ENCODE data around the gene IL17RB. TPM values are rescaled to one million over a fixed set of nuclear protein-coding genes. Genes with fewer than 3 reads are reported as not detected.

The IL17RB gene
- total and polyA plus RNA-seq, 2 experiments from 2014 or later: 0.79 TPM; not detected in 1

- Histone ChIP-seq H3K9me2 (ENCODE audit: insufficient read depth) (no peaks in the 10 kb centered on the region), H3K9me3 (ENCODE audit: low read depth) (no peaks in the 10 kb centered on the region), H3K9ac (no peak overlapping the region), H3K4me1 (ENCODE audit: insufficient read depth) (no peaks in the 10 kb centered on the region), H3K27me3 (replicated peaks; ENCODE audit: insufficient read depth) (no peaks in the 10 kb centered on the region), H3K36me3 (ENCODE audit: low read depth) (no peaks in the 10 kb centered on the region), H3K4me3 (no peak overlapping the region), H3K27ac (no peak overlapping the region), H4K20me1 (ENCODE audit: insufficient read depth) (no peaks in the 10 kb centered on the region), H3K79me2 (ENCODE audit: insufficient read depth) (no peaks in the 10 kb centered on the region), H2AFZ (no peak overlapping the region), H3K4me2 (ENCODE audit: unreplicated experiment) (no peak overlapping the region), H3F3A (ENCODE audit: insufficient read depth) (no peaks in the 10 kb centered on the region)
- TF ChIP-seq EZH2phosphoT487 (IDR thresholded peaks at IDR 0.05; ENCODE audit: insufficient read depth, low read depth) (no peak), EZH2 (IDR thresholded peaks at IDR 0.05; ENCODE audit: insufficient read depth, poor library complexity, severe bottlenecking) (no peak)
- 43 to 44% methylated on average over 5 of the region's 5 CpGs for WGBS, 2 experiments (ENCODE audit: low coverage in 1 of 2, low lambda C conversion rate in 2 of 2, missing lambda C conversion rate in 2 of 2)
- peak; percentile 65 for DNase-seq
- in situ Hi-C loops (cut with MboI): no loop called here
Measured at GRCh38 chr3:53821631-53822121, 24.7 kb upstream of the IL17RB start.

- DNase-seq: no peak
- H3K36me3 ChIP-seq (ENCODE audit: low read depth): no peaks in the 10 kb centered on the region
- in situ Hi-C loops (cut with MboI): no loop called here
- H2AFZ ChIP-seq: no peak overlapping the region
- no peak overlapping the region for H3K4me3 ChIP-seq
- H3K4me1 ChIP-seq (ENCODE audit: insufficient read depth): no peaks in the 10 kb centered on the region
- H3K79me2 ChIP-seq (ENCODE audit: insufficient read depth): no peaks in the 10 kb centered on the region
- no peaks in the 10 kb centered on the region for H3K9me3 ChIP-seq (ENCODE audit: low read depth)
- H4K20me1 ChIP-seq (ENCODE audit: insufficient read depth): no peaks in the 10 kb centered on the region
- WGBS, 2 experiments (ENCODE audit: low coverage in 1 of 2, low lambda C conversion rate in 2 of 2, missing lambda C conversion rate in 2 of 2): 76 to 82% methylated on average over 14 of the region's 14 CpGs
- H3K9me2 ChIP-seq (ENCODE audit: insufficient read depth): no peaks in the 10 kb centered on the region
- no peak overlapping the region for H3K9ac ChIP-seq
- H3K27ac ChIP-seq: no peak overlapping the region
- no peaks in the 10 kb centered on the region for H3K27me3 ChIP-seq (replicated peaks; ENCODE audit: insufficient read depth)
- no peaks in the 10 kb centered on the region for H3F3A ChIP-seq (ENCODE audit: insufficient read depth)
- no peak overlapping the region for H3K4me2 ChIP-seq (ENCODE audit: unreplicated experiment)
- no peak for TF ChIP-seq EZH2 (IDR thresholded peaks at IDR 0.05; ENCODE audit: insufficient read depth, poor library complexity, severe bottlenecking)
- no peak for TF ChIP-seq EZH2phosphoT487 (IDR thresholded peaks at IDR 0.05; ENCODE audit: insufficient read depth, low read depth)
Measured at GRCh38 chr3:53822331-53822741, 24.0 kb upstream of the IL17RB start.

GRCh38 chr3:53823026-53823955, 23.1 kb upstream of the IL17RB start:
- no peaks in the 10 kb centered on the region for H3K9me2 ChIP-seq (ENCODE audit: insufficient read depth)
- DNase-seq: no peak
- no peak overlapping the region for H2AFZ ChIP-seq
- in situ Hi-C loops (cut with MboI): no loop called here
- H3K4me2 ChIP-seq (ENCODE audit: unreplicated experiment): no peak overlapping the region
- no peak overlapping the region for H3K4me3 ChIP-seq
- no peaks in the 10 kb centered on the region for H3F3A ChIP-seq (ENCODE audit: insufficient read depth)
- no peaks in the 10 kb centered on the region for H3K79me2 ChIP-seq (ENCODE audit: insufficient read depth)
- H4K20me1 ChIP-seq (ENCODE audit: insufficient read depth): no peaks in the 10 kb centered on the region
- no peaks in the 10 kb centered on the region for H3K27me3 ChIP-seq (replicated peaks; ENCODE audit: insufficient read depth)
- no peak overlapping the region for H3K27ac ChIP-seq
- H3K4me1 ChIP-seq (ENCODE audit: insufficient read depth): no peaks in the 10 kb centered on the region
- H3K9ac ChIP-seq: no peak overlapping the region
- H3K36me3 ChIP-seq (ENCODE audit: low read depth): no peaks in the 10 kb centered on the region
- TF ChIP-seq EZH2 (IDR thresholded peaks at IDR 0.05; ENCODE audit: insufficient read depth, poor library complexity, severe bottlenecking): no peak
- no peak for TF ChIP-seq EZH2phosphoT487 (IDR thresholded peaks at IDR 0.05; ENCODE audit: insufficient read depth, low read depth)
- 91 to 92% methylated on average over 59 to 67 of the region's 67 CpGs for WGBS, 2 experiments (ENCODE audit: low coverage in 1 of 2, low lambda C conversion rate in 2 of 2, missing lambda C conversion rate in 2 of 2)
- H3K9me3 ChIP-seq (ENCODE audit: low read depth): no peaks in the 10 kb centered on the region

GRCh38 chr3:53823956-53824657, 22.3 kb upstream of the IL17RB start:
- H3K27ac ChIP-seq: no peak overlapping the region
- in situ Hi-C loops (cut with MboI): no loop called here

More at GRCh38 chr3:53823956-53824657, 22.3 kb upstream of the IL17RB start:
- Histone ChIP-seq H3F3A (ENCODE audit: insufficient read depth) (no peaks in the 10 kb centered on the region), H3K9me3 (ENCODE audit: low read depth) (no peaks in the 10 kb centered on the region), H3K27me3 (replicated peaks; ENCODE audit: insufficient read depth) (no peaks in the 10 kb centered on the region), H3K36me3 (ENCODE audit: low read depth) (no peaks in the 10 kb centered on the region), H4K20me1 (ENCODE audit: insufficient read depth) (no peaks in the 10 kb centered on the region), H3K79me2 (ENCODE audit: insufficient read depth) (no peaks in the 10 kb centered on the region), H3K4me3 (no peak overlapping the region), H3K9ac (no peak overlapping the region), H2AFZ (no peak overlapping the region), H3K9me2 (ENCODE audit: insufficient read depth) (no peaks in the 10 kb centered on the region), H3K4me2 (ENCODE audit: unreplicated experiment) (no peak overlapping the region), H3K4me1 (ENCODE audit: insufficient read depth) (no peaks in the 10 kb centered on the region)
- DNase-seq: no peak
- TF ChIP-seq EZH2phosphoT487 (IDR thresholded peaks at IDR 0.05; ENCODE audit: insufficient read depth, low read depth) (no peak), EZH2 (IDR thresholded peaks at IDR 0.05; ENCODE audit: insufficient read depth, poor library complexity, severe bottlenecking) (no peak)
- 32 to 43% methylated on average over 10 of the region's 10 CpGs for WGBS, 2 experiments (ENCODE audit: low coverage in 1 of 2, low lambda C conversion rate in 2 of 2, missing lambda C conversion rate in 2 of 2)

Measured in GM23248 (cell line).